ENCODE data around the gene PIGU.
A peak's percentile ranks its signal among the peaks of the same experiment; 100 is the strongest.
"Not testable (repeated sequence)": the region's sequence is repeated elsewhere in the genome, so short reads cannot be mapped to it uniquely, and the experiment has no call there.

The PIGU gene

GRCh38 chr20:34531608-34532265, 145.2 kb downstream of the PIGU start:
- no peak for DNase-seq

- no peak for DNase-seq
Measured at GRCh38 chr20:34530342-34530741, 146.6 kb downstream of the PIGU start.

DNA sequence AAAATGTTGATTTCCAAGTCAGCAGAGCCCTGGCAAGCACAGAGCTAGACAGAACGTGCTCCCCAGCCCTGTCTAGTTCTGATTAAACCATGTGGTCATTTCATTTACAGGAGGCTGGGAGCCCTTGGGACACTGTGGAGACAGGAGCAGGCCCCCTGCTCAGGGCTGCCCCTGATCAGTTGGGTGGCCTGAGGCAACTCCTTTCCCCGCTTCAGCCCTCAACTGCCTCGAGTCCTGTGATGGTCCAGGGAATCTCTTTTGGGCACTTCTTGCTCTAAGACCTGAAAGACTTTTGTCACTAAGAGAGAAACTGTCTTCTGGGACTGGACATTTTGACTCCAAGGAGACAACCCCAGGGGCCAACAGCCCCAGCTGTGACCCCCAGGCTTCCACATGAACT, 147.2 kb downstream of the PIGU start:
- no peak for DNase-seq

GRCh38 chr20:34528921-34529297, 148.0 kb downstream of the PIGU start:
- no peak for DNase-seq

DNA sequence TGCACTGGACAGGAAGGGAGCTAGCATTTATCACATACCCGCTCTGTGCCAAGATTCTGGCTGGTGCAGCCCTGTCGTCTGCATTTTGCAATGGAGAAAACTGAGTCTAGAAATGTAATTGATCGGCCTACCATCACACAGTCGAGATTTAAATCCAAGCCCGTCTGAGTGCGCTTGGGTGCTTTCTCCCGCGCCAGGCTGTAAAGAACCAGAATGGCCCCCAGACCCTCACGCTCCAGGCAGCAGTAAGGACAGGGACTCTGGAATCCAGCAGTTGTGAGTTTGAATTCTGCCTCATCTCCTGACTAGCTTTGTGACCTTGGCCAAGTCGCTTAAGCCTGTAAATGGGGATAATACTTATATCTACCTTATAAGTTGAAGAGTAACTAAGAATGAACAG, 149.9 kb downstream of the PIGU start:
- DNase-seq = no peak

- no peak for DNase-seq
Measured at GRCh38 chr20:34526466-34526865, 150.4 kb downstream of the PIGU start.

- DNase-seq = no peak
Measured at GRCh38 chr20:34525709-34526416, 151.0 kb downstream of the PIGU start.

DNA sequence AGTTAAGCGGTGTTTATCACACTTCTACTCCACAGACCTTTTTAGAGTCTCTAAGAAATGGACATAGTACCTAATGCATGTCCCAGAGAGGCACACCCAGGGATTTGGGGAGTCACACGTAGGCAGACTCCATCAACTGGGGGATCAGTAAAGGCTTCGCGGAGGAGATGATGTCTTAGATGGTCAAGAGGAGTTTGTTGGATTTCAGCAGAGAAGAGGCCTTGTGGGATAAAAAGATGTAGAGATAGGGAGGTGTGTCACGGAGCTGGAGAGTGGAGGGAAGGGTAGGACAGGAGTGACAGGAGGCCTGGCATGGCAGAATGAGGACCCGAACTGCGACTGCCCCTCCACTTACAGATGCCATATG, 151.6 kb downstream of the PIGU start:
- DNase-seq = no peak

DNA sequence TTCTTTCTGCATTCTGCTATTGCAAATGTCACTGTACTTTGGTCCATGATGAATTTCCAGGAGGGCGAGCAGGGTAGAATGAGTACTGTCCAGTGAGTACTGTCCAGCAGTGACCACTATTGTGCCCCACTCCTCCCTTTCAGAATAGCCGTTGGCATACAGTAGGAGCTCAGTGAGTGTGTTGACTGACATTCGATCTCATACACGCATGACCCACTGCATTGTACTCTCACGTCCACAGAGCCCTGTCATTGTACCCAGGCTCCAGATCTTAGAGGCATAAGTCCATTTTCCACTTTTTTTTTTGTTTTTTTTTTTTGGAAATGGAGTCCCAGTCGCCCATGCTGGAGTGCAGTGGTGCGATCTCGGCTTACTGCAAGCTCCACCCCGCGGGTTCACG, 152.5 kb downstream of the PIGU start:
- DNase-seq = no peak

DNA sequence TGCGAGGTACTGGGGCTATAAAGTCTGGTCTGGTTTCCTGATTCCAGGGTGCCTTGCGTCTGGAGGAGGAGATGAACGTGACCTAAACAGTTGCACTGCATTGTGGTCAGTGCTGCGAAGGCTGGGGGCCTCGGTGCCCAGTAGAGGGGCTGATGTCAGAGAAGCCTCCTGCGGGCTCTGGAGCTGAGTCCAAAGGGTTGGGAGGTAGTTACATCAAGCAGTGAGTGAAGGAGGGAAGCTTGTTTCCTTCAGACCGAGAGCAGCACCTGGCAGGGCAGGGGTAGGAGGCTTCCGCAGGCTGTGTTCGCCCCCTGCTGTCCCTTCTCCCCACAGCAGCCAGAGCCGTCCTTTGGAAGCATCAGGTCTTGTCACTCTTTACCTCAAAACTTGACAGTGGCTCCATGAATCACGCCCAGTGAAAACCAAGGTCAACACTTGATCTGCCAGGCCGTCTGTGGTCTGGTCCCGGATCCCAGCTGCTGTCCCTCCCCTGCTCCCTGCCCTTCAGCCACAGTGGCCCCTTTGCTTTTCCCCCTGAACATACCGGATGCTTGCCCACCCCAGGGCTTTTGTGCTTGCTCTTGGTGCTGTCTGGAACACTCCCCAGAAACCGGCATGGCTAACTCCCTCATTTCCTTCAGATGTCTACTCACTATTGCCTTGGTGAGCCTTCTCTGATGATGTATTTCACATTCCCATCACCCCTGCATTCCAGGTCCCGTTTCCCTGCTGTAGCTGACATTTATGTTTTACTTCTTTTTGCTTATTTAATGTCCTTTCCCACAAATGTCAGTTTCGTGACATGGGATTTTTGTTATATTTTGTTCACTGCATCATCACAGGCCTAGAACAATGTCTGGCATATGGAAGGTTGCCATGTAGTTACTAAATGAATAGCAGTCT, 153.7 kb downstream of the PIGU start:
- DNase-seq = peak; percentile 26 to 30

DNA sequence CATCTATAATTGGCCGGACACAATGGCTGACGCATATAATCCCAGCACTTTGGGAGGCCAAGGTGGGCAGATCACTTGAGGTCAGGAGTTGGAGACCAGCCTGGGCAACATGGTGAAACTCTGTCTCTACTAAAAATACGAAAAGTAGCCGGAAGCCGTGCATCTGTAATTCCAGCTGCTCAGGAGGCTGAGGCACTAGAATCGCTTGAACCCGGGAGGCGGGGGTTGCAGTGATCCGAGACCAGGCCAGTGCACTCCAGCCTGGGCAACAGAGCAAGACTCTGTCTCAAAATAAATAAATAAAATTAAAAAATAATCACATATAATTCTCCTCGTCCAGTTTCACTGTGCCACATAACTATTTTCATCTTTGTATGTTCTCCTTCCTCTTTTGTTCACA, 157.1 kb downstream of the PIGU start:
- DNase-seq = not testable (repeated sequence)

GRCh38 chr20:34518863-34519262, 158.0 kb downstream of the PIGU start:
- DNase-seq = not testable (repeated sequence)

- no peak for DNase-seq
Measured at GRCh38 chr20:34517114-34517505, 159.8 kb downstream of the PIGU start.

- DNase-seq = peak; percentile 92 to 96
Measured at GRCh38 chr20:34516247-34517113, 160.4 kb downstream of the PIGU start, which contains the start of gene DYNLRB1. TSS of gene DYNLRB1 (plus strand) at chr20:34516422. CDS start at chr20:34516459, 37 bp downstream.

GRCh38 chr20:34515484-34516246, 161.2 kb downstream of the PIGU start:
- DNase-seq = peak; percentile 60 to 77

- no peak for DNase-seq
Measured at GRCh38 chr20:34514897-34515483, 161.9 kb downstream of the PIGU start.

DNA sequence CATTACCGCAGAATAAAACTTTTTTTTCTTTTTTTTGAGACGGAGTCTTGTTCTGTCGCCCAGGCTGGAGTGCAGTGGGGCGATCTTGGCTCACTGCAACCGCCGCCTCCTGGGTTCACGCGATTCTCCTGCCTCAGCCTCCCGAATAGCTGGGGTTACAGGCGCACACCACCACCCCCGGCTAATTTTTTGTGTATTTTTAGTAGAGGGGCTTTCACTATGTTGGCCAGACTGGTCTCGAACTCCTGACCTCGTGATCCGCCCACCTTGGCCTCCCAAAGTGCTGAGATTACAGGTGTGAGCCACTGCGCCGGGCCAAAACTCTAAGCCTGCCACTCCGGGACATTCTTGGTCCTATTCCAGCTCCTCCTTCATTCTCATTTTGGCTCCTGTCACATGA, 162.9 kb downstream of the PIGU start:
- not testable (repeated sequence) for DNase-seq

- DNase-seq = no peak
Measured at GRCh38 chr20:34512955-34513419, 163.9 kb downstream of the PIGU start.

DNA sequence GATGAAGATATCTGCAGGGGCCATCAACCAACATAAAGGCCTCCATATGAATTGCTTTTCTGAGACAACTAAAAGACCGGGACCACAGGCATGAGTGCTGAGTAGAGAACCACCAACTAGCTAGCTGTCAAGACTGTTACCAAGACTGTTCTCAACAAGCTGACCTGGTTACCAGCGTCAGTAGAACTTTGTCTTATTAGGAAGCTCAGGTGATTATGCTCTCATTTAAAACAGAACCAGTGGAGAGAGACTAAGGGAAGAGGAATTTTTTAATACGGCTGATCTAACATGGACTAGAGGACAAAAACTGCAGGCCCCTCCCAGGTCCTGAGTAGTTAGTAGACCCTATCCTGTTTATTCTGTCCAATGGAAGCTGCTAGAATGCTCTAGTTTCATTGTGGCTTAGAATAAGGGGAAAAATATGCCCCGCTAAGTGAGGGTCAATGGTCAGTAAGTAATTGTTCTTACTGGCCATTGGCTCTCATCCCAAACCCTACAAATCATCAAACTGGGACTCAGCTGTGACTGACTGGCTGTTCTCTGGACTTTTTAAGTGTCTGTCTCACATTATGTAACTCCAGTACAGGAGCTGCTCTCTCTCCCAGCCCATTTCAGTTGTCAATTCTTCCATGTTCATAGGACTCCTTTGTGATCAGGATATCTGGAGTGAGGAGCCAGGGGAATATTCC, 164.5 kb downstream of the PIGU start:
- no peak for DNase-seq

GRCh38 chr20:34511891-34512265, 165.0 kb downstream of the PIGU start:
- DNase-seq = no peak

GRCh38 chr20:34510575-34510974, 166.3 kb downstream of the PIGU start:
- DNase-seq = no peak

All from NCI-H2081 (cell line).